SKM-1 (cell line): ENCODE data around the gene RERG.

Experiments
- DNase-seq: peaks from one replicate; lab custom pipeline; 2025; ENCODE audit not compliant: unreplicated experiment; lab: John Stamatoyannopoulos, UW

RERG gene

DNA sequence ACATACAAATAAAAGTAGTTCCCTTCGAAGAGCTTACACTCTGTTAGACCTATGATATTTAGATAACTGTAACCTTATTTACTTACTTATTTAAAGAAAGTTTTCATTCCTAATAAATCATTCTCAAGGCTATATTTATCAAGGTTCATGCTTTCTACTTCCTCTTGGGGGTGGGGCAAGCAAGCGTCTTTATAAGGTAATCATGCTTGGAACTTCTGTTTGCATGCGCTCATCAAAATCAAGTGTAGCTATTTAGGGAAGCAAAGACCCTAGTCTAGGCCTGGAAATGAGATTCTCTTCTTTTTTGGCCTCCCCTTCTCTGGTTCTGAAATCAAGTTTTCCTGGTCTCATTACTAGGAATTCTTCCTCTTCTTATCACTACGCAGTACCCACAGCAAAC, 766 bp downstream of the RERG start:
- DNase-seq: no peak

DNA sequence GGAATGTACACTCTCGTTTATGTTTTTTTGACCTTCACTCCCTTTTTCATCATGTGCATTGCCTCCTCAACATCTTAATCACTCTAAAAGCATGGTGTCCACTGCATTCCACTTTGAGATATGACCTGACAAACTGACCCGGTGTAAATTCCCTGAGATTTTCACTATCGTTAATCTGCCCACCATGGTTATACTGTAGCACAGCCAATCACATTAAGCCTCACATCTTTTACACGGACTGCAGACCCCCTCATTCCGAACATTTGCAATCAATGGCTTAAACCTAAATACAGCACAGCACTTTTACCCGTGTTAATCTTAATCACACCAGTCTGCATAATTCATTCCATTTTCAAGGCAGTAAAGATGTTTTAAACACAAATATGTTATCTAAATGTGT, 2.4 kb downstream of the RERG start:
- DNase-seq: no peak

GRCh38 chr12:15216036-15216889, 5.0 kb downstream of the RERG start:
- no peak for DNase-seq

- no peak for DNase-seq
Measured at GRCh38 chr12:15214851-15215601, 6.2 kb downstream of the RERG start.

DNA sequence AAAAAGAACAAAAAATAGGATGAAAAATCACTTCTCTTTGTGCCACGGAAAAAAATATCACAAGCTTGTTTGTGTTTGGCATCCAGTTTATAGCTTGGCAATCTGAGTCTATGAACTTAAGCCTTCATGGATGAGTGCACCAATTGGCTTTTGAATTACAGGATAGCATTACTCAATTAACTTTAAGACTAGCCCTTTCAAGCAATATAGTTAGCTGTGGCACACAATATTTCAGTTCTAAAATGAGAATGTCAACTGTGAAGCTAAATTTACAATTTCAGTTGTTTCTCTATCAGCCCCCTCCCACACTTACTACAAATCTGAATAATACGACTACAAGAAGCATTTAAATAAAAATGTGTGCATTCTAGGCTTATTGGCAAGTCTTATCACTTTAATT, 8.3 kb downstream of the RERG start:
- no peak for DNase-seq

- DNase-seq: no peak
Measured at GRCh38 chr12:15209782-15210181, 11.4 kb downstream of the RERG start.

DNA sequence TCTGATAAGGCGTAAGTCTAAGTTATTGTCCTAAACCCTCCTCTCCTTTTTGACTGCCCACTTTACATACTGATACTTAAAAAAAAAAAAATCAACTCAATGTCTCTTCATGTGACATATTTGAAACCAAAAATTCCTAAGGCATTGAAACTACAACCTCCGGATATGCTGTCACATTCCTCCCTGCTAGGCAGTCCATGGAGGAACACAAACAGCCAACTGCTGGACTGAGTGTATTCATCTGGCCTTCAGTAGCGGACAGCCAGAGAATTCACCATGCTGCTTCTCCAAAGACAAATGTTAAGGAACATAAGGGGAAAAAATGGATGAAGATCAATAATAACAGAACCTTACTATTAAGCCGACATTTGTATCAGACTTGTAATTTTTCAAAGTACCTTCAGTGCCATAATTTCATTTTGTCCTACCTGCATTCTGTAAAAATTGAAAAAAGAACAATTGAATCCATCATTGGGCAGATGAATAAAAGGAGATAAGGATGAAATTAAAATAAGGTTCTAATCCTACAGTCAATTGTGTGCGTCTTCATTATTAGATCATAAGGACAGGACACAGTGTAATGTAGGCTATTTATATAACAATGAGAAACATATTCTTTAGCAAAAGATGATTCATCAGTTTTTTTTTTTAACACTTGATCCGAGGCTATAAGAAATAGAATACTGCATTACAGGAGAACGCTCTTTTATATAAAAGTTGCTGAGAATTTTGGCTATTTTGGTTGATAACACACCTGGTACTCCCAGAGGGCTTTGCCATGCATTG, 12.2 kb downstream of the RERG start:
- no peak for DNase-seq

DNA sequence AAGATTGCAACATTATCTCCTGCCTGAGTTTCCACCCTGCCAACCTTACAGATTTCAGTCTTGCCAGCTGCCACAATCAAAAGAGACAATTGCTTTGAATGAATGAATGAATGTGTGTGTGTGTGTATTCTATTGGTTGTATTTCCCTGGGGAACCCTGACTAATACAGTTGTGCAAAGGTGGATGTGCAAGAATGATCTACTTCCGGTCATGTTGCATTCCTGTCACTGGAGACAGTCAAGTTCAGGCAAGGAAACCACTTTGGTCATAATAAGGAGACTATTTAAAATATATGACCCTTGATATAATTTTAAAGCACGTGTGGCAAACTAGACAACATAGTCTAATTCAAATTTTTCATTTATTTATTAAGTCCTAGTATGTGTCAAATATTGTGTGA, 13.1 kb downstream of the RERG start:
- DNase-seq: no peak

GRCh38 chr12:15206831-15207389, 14.3 kb downstream of the RERG start:
- DNase-seq: no peak

DNA sequence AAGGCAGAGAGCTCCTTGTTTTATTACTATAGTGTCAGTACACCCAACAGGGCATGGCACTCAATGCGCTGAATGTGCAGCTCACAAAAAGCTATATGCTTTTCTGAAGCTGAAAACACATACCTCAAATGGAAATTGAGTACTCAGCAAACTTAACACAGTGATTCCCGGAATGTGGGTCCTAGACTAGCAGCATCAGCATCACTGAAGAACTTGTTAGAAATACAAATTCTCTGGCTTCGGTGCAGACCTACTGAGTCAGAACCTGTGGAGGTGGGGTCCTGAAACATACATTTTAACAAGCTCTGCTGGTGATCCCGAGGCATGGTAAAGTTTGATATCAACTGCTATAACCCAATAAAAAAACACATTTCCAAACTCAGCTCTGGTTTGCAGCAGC, 14.9 kb downstream of the RERG start:
- DNase-seq: no peak

- DNase-seq: no peak
Measured at GRCh38 chr12:15205341-15206010, 15.7 kb downstream of the RERG start.

DNA sequence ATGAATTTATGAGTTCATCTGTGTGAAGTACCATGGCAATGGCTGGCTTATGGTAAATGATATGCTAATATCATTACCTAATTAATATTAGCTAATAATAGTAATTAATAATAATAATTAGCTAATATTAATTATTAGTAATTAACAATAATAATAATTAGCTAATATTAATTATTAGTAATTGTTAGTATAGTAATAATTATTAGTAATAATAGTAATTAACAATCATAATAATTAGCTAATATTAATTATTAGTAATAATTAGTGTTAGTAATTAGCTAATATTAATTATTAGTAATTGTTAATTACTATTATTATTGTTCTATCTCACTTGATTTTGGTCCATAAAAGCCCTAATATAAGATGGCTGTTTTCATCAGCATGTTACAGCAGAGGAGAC, 19.8 kb downstream of the RERG start:
- DNase-seq: no peak

DNA sequence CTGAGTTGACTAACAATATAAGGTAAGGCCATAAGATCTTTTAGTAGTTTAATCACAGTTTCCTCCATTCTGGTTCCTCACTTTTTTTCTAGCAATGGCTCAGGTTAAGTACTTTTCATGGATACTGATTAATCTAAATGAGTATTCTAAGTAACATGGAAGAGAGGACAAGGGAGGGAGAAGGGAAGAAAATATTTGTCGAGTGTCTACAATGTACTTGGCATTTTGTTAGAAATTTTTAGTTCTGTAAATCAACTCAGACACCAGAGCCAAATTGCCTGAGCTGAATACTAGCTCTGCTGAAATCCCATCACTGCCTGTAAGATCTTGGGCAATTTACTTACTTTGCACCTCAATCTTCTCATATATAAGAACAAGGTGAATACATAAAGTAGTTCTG, 20.2 kb downstream of the RERG start:
- DNase-seq: no peak

DNA sequence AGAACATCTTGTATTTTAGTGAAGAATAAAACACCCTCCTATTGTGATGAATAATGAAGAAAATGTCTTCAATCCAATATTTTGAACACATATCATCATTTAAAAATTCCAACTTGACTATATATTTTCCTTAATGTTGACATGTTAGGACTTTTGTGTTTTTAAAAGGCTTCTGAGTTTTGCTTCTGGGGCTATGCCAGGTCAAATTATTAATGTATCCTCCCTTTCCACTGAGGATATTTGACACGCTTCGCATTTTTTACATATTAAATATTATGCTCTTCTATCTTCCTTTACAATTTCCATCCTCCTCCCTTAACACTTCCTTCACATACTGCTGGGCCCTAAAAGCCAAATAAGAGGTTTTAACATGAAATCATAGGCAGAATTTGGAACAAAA, 20.6 kb downstream of the RERG start:
- no peak for DNase-seq

- DNase-seq: no peak
Measured at GRCh38 chr12:15199930-15200329, 21.3 kb downstream of the RERG start.

DNA sequence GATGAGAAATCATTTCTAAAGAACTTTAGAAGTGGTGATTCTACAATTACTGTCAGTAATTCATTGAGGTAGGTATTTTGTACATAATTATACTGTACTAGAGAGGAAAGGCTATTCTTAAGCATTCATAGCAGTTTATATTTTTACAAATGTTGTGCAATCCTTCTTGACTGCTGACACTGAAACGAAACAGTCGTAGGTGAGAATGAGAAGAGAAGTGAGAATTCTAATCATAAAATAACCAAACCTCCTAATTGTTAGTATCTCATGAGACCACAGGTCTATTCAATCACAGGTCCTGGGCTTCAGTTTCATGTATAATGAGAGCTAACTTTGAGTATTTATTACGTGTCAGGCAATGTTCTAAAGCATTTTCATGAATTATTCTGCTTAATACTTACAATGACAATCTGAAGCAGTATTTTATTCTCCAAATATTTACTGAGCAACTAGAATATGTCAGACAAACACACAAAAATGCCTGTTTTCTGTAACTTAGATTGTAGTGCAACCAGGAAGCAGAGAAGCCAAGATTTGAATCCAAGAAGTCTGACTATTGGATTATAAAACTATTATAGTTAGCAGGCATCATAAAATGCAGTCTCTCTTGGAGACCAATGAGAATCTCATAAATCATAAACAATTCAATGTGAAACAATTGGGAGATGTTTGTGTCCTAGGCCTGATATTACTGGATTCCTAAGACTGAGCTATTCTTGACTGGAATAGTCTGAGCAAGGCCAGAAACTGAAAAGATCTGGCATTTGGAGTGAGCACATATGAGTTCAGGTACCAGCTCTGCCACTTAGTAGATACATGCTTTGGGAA, 24.3 kb downstream of the RERG start:
- DNase-seq: no peak

GRCh38 chr12:15196221-15196620, 25.0 kb downstream of the RERG start:
- DNase-seq: no peak

DNA sequence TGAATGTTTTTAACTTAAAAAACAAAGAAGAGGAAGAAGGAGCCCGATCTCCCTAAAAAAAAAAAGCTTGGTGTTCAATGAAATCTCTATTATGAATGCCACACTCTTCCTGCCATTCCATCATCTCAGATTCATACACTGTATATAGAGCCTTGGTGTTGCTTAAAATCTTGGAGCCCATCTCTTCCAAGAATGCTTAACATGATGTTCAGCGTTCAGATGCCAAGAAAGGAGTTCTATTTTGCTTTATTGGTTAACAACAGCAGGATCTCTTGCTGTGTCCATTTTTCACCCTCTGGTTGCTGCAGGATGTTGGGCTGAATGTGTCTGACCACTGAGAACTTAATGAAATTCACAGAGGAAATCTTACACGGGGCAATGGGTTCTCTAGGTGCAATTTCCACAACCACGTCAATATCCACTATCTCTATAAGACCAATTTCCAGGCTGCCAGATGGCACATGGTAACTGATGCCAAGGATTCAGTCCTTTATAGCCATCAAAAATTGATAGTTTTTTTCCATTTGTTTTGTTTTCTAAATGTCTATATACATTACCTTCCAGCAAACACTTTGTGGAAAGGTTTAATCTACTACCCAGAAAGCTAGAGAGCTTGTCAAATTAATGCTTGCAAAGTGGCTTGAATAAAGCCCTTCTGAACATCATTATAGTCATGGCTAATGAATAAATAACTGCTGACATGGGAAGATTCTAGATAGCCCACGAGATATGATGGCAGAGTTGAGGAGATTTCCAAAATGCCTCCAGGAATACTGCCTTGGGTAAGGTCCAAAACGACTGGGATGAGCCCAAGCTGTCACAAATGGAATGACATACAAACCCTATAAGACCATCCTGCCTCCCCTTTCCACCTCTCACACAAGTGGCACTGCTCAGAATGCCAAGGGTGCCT, 26.5 kb downstream of the RERG start:
- DNase-seq: no peak

DNA sequence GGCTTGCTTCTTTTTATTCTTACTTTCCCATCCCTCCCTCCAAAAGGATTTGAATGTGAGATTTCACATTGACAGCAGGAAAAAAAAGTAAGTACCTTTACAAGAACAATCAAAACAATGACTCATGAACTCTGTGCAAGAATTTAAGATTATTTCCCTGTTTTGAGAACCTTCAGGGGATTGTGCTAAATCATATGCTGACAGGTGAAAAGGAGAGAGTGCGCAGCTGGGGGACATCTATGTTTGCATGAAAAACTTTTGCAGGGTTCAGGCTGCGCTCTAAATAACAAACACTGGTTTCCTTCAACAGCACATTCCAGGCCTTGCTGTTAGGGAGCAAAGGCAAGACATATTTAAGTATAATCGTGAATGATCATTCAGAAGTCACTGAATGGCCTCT, 27.3 kb downstream of the RERG start:
- DNase-seq: no peak
